ENCODE results near the gene ZSCAN20.

Gene ZSCAN20

DNA sequence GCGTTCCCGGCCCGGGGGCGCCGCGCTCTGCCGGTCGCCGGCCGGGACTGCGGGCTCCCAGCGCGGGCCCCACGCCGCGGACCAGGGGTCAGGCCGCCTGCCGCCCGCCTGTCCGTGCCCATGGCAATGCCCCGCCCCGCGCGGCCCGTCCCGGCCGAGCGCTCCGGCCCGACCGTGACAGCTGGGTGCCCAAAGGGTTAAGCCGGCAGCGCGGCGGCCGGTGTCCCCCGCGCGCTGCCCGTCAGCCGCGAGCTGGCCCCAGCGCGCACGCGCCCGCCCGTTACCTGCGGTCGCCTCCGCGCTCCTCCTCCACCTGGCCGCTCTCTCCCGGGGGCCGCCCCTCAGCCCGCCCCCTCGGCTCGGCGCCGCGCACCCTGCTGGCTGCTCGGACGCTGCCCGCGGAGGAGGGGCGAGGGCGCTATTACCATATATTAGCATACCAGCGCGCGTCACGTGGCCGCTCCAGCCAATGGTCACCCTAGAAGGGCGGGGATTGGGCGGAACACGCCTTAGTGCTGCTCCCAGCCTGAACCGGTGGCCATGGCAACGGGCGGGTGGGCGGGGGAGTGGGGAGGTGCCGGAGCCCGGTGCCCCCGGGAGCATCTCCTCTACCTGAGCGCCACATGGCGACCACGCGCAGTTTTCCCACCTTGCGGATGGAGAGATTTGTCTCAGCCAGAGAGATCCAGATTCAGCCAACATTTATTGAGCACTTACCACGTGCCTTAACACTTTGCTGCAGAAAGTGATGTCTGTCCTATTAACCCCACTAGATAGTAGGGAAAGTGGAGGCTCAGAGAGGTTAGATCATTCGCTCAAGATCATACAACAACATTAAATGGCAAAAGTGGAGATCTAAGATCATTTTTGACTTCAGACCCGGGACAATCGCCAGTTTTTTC, 41.5 kb upstream of the ZSCAN20 start, which contains the start of gene PHC2:
TSS of gene PHC2 (minus strand) at position 404 of the 902 bp plus-strand sequence. CDS start 55,556 bp downstream, outside the sequence.
- Histone ChIP-seq H2BK120ac (ENCODE audit: low read depth, low read length) (peak within 1 kb of the TSS; percentile 73), H3K4me2 (ENCODE audit: low read length, poor library complexity, severe bottlenecking) (peak within 1 kb of the TSS; percentile 93), H3K9me3 (ENCODE audit: control insufficient read depth, low read length) (no peaks in the 10 kb centered on the region), H2AFZ (ENCODE audit: low read depth, low read length) (peak within 1 kb of the TSS; percentile 69), H3K27ac (ENCODE audit: low read length, poor library complexity, severe bottlenecking) (no peak within 1 kb of the TSS), H2BK15ac (ENCODE audit: low read depth, poor library complexity, severe bottlenecking) (peak within 1 kb of the TSS; percentile 94), H3K27me3 (ENCODE audit: control insufficient read depth in 1 of 2, insufficient read depth in 1 of 2, low read length in 2 of 2) (no peaks in the 10 kb centered on the region), H3K79me1 (replicated peaks; ENCODE audit: low read length, poor library complexity, severe bottlenecking) (no peaks in the 10 kb centered on the region), H3K23ac (ENCODE audit: low read length in 2 of 2) (peak within 1 kb of the TSS in 1 of 2 experiments; percentile 81), H3K9ac (ENCODE audit: low read length) (peak within 1 kb of the TSS; percentile 94), H2BK5ac (ENCODE audit: low read depth, low read length, poor library complexity, severe bottlenecking) (peak within 1 kb of the TSS; percentile 39), H3K4me3 (ENCODE audit: insufficient read depth in 1 of 2, low read depth in 1 of 2, low read length in 2 of 2) (peak within 1 kb of the TSS; percentile 87 to 91), H3K4ac (ENCODE audit: low read depth in 1 of 2, low read length in 2 of 2) (peak within 1 kb of the TSS; percentile 36 to 93), H2BK12ac (ENCODE audit: low read length in 2 of 2) (peak within 1 kb of the TSS; percentile 30 to 70), H3K4me1 (ENCODE audit: control insufficient read depth, insufficient read depth, low read depth, low read length) (peaks cover 9% of the 10 kb centered on the region), H3K14ac (ENCODE audit: low read length in 2 of 2) (peak within 1 kb of the TSS in 1 of 2 experiments; percentile 98), H2AK5ac (ENCODE audit: low read length, severe bottlenecking) (no peak within 1 kb of the TSS), H3K18ac (ENCODE audit: low read depth in 1 of 2, low read length in 2 of 2) (peak within 1 kb of the TSS; percentile 71 to 99), H3K36me3 (ENCODE audit: control insufficient read depth in 1 of 2, insufficient read depth in 2 of 2, low read depth in 1 of 2, low read length in 2 of 2) (peaks cover 0 to 28% of the 10 kb centered on the region in 2 experiments), H4K91ac (ENCODE audit: low read length) (peak within 1 kb of the TSS; percentile 83), H4K8ac (ENCODE audit: low read length) (peak within 1 kb of the TSS; percentile 67)
- WGBS, result 3% methylated on average over 64 of the region's 91 CpGs
- peak; percentile 97 for DNase-seq

GRCh38 chr1:33433509-33434362, 38.7 kb upstream of the ZSCAN20 start:
- H3K4me3 ChIP-seq (ENCODE audit: insufficient read depth in 1 of 2, low read depth in 1 of 2, low read length in 2 of 2), result no peak overlapping the region
- H3K27me3 ChIP-seq (ENCODE audit: control insufficient read depth in 1 of 2, insufficient read depth in 1 of 2, low read length in 2 of 2), result no peaks in the 10 kb centered on the region
- no peak overlapping the region for H4K91ac ChIP-seq (ENCODE audit: low read length)
- no peak overlapping the region for H2AFZ ChIP-seq (ENCODE audit: low read depth, low read length)
- no peak overlapping the region for H2BK15ac ChIP-seq (ENCODE audit: low read depth, poor library complexity, severe bottlenecking)
- H2BK120ac ChIP-seq (ENCODE audit: low read depth, low read length), result no peak overlapping the region
- DNase-seq, result peak; percentile 100
- H3K4me2 ChIP-seq (ENCODE audit: low read length, poor library complexity, severe bottlenecking), result no peak overlapping the region
- H2AK5ac ChIP-seq (ENCODE audit: low read length, severe bottlenecking), result no peak overlapping the region
- H3K18ac ChIP-seq (ENCODE audit: low read depth in 1 of 2, low read length in 2 of 2), result no peak overlapping the region
- no peak overlapping the region for H3K4ac ChIP-seq (ENCODE audit: low read depth in 1 of 2, low read length in 2 of 2)
- peak overlapping the region; percentile 44 for H3K9ac ChIP-seq (ENCODE audit: low read length)
- no peak overlapping the region for H2BK5ac ChIP-seq (ENCODE audit: low read depth, low read length, poor library complexity, severe bottlenecking)
- H3K14ac ChIP-seq (ENCODE audit: low read length in 2 of 2), result no peak overlapping the region
- H3K79me1 ChIP-seq (replicated peaks; ENCODE audit: low read length, poor library complexity, severe bottlenecking), result no peaks in the 10 kb centered on the region
- peak overlapping the region; percentile 56 for H3K27ac ChIP-seq (ENCODE audit: low read length, poor library complexity, severe bottlenecking)
- 0% methylated on average over 2 of the region's 3 CpGs for WGBS
- H4K8ac ChIP-seq (ENCODE audit: low read length), result no peak overlapping the region
- H2BK12ac ChIP-seq (ENCODE audit: low read length in 2 of 2), result no peak overlapping the region
- no peak overlapping the region for H3K23ac ChIP-seq (ENCODE audit: low read length in 2 of 2)
- H3K9me3 ChIP-seq (ENCODE audit: control insufficient read depth, low read length), result no peaks in the 10 kb centered on the region
- peaks cover 0 to under 1% of the 10 kb centered on the region in 2 experiments for H3K36me3 ChIP-seq (ENCODE audit: control insufficient read depth in 1 of 2, insufficient read depth in 2 of 2, low read depth in 1 of 2, low read length in 2 of 2)
- peaks cover 10% of the 10 kb centered on the region for H3K4me1 ChIP-seq (ENCODE audit: control insufficient read depth, insufficient read depth, low read depth, low read length)

GRCh38 chr1:33434363-33434750, 38.1 kb upstream of the ZSCAN20 start:
- no CpG with 5 or more reads among the region's 1 CpG for WGBS
- H3K4me3 ChIP-seq (ENCODE audit: insufficient read depth in 1 of 2, low read depth in 1 of 2, low read length in 2 of 2), result no peak overlapping the region
- no peak overlapping the region for H2BK5ac ChIP-seq (ENCODE audit: low read depth, low read length, poor library complexity, severe bottlenecking)
- H3K79me1 ChIP-seq (replicated peaks; ENCODE audit: low read length, poor library complexity, severe bottlenecking), result no peaks in the 10 kb centered on the region
- peak overlapping the region; percentile 29 to 72 for H3K4ac ChIP-seq (ENCODE audit: low read depth in 1 of 2, low read length in 2 of 2)
- no peak overlapping the region for H3K4me2 ChIP-seq (ENCODE audit: low read length, poor library complexity, severe bottlenecking)
- no peaks in the 10 kb centered on the region for H3K9me3 ChIP-seq (ENCODE audit: control insufficient read depth, low read length)
- H3K18ac ChIP-seq (ENCODE audit: low read depth in 1 of 2, low read length in 2 of 2), result peak overlapping the region in 1 of 2 experiments; percentile 63
- H2BK12ac ChIP-seq (ENCODE audit: low read length in 2 of 2), result peak overlapping the region; percentile 44 to 91
- no peak for DNase-seq
- H2BK120ac ChIP-seq (ENCODE audit: low read depth, low read length), result no peak overlapping the region
- H3K27ac ChIP-seq (ENCODE audit: low read length, poor library complexity, severe bottlenecking), result peak overlapping the region; percentile 56
- H3K9ac ChIP-seq (ENCODE audit: low read length), result peak overlapping the region; percentile 18
- no peak overlapping the region for H2AK5ac ChIP-seq (ENCODE audit: low read length, severe bottlenecking)
- peak overlapping the region; percentile 48 for H4K91ac ChIP-seq (ENCODE audit: low read length)
- H3K36me3 ChIP-seq (ENCODE audit: control insufficient read depth in 1 of 2, insufficient read depth in 2 of 2, low read depth in 1 of 2, low read length in 2 of 2), result no peaks in the 10 kb centered on the region
- H3K27me3 ChIP-seq (ENCODE audit: control insufficient read depth in 1 of 2, insufficient read depth in 1 of 2, low read length in 2 of 2), result no peaks in the 10 kb centered on the region
- no peak overlapping the region for H3K14ac ChIP-seq (ENCODE audit: low read length in 2 of 2)
- peaks cover 10% of the 10 kb centered on the region for H3K4me1 ChIP-seq (ENCODE audit: control insufficient read depth, insufficient read depth, low read depth, low read length)
- no peak overlapping the region for H2AFZ ChIP-seq (ENCODE audit: low read depth, low read length)
- no peak overlapping the region for H3K23ac ChIP-seq (ENCODE audit: low read length in 2 of 2)
- peak overlapping the region; percentile 33 for H4K8ac ChIP-seq (ENCODE audit: low read length)
- H2BK15ac ChIP-seq (ENCODE audit: low read depth, poor library complexity, severe bottlenecking), result no peak overlapping the region
